Activated B cell treated with CpG ODN at 0.5 μM for 24 hours (primary cell): Measurements from ENCODE around the gene NIPAL1. TPM values are rescaled to one million over a fixed set of nuclear protein-coding genes. Genes with fewer than 3 reads are reported as not detected.
A peak's percentile ranks its signal among the peaks of the same experiment; 100 is the strongest.

Experiments
- ATAC-seq: fragments of 200-7000 bp; cut with Tn5 transposase; one replicate; pipeline ENCODE4 v1.10.0; 2021; ENCODE audit warnings: low read depth, mild to moderate bottlenecking, moderate library complexity
- CTCF ChIA-PET: fragments of 350-600 bp; sonication (Branson Sonifier 250); formaldehyde crosslinking; loops from one replicate; lab custom pipeline; 2021; ENCODE audit warnings: antibody characterized with exemption; lab: Charles Lee
- POLR2A ChIA-PET: fragments of 350-600 bp; sonication (Branson Sonifier 250); formaldehyde crosslinking; loops from one replicate; lab custom pipeline; 2021; ENCODE audit warnings: antibody characterized with exemption; lab: Charles Lee
- DNase-seq: peaks from one replicate; pipeline ENCODE4 v3.0.0; 2022
- H3K27ac Mint-ChIP-seq: one replicate; pipeline ENCODE4 v1.8.0; 2020; ENCODE audit warnings: mixed read lengths
- H3K27me3 Mint-ChIP-seq: one replicate; pipeline ENCODE4 v1.8.0; 2021; ENCODE audit warnings: mixed read lengths
- H3K36me3 Mint-ChIP-seq: one replicate; pipeline ENCODE4 v1.8.0; 2021; ENCODE audit warnings: low read depth, mixed read lengths
- H3K4me1 Mint-ChIP-seq: one replicate; pipeline ENCODE4 v1.8.0; 2021; ENCODE audit warnings: mixed read lengths
- H3K4me3 Mint-ChIP-seq: one replicate; pipeline ENCODE4 v1.8.0; 2020; ENCODE audit warnings: mild to moderate bottlenecking, mixed read lengths
- H3K9me3 Mint-ChIP-seq: one replicate; pipeline ENCODE4 v1.8.0; 2020; ENCODE audit warnings: mixed read lengths
- CTCF ChIP-seq: fragments of 200-600 bp; IDR thresholded peaks from one replicate; pipeline ENCODE4 v1.8.0; 2022; ENCODE audit warnings: antibody characterized with exemption, mild to moderate bottlenecking
- intact Hi-C: fragments of 100-400 bp; cut with micrococcal nuclease; formaldehyde crosslinking; loops from one replicate; pipeline ENCODE4 v1.15.1; 2024
- total RNA-seq: library from RNA; stranded (reverse); gene quantifications from 2 replicates; pipeline ENCODE4 v1.2.3, GENCODE V29; 2022

Gene NIPAL1
- total RNA-seq, 1 donor from 2014 or later, result 0.69 TPM

GRCh38 chr4:48047896-48048295, 31.3 kb downstream of the NIPAL1 start:
- H3K4me1 Mint-ChIP-seq, result peaks cover 58% of the 10 kb centered on the region
- CTCF ChIA-PET, result interaction anchor here (1.1 to 4.7 kb wide), 5 partner anchors 13 to 80 kb away, joined by 3 to 54 read pairs (median 5); partner anchors contain the start of gene CNGA1
- H3K27me3 Mint-ChIP-seq, result peaks cover 39% of the 10 kb centered on the region
- POLR2A ChIA-PET, result interaction anchor here (0.6 to 4.5 kb wide), 5 partner anchors 11 to 747 kb away, joined by 3 to 60 read pairs (median 5); partner anchors contain the start of gene COMMD8
- no peak overlapping the region for H3K4me3 Mint-ChIP-seq
- H3K36me3 Mint-ChIP-seq, result no peaks in the 10 kb centered on the region
- intact Hi-C loops, result loop anchor here (1.0 to 10.0 kb wide), 9 partner anchors 12 to 857 kb away; partner anchors contain the start of genes CNGA1, NFXL1, NIPAL1 and OCIAD2
- no peak overlapping the region for H3K27ac Mint-ChIP-seq
- H3K9me3 Mint-ChIP-seq, result no peaks in the 10 kb centered on the region
- TF ChIP-seq CTCF, result no peak
- DNase-seq (peak; percentile 25), ATAC-seq (peak; percentile 47)

GRCh38 chr4:48049483-48049882, 32.9 kb downstream of the NIPAL1 start:
- Mint-ChIP-seq H3K9me3 (no peaks in the 10 kb centered on the region), H3K4me1 (peaks cover 44% of the 10 kb centered on the region), H3K36me3 (no peaks in the 10 kb centered on the region), H3K27me3 (peaks cover 29% of the 10 kb centered on the region), H3K27ac (peak overlapping the region; percentile 22), H3K4me3 (no peak overlapping the region)
- DNase-seq, result no peak
- no peak for ATAC-seq
- CTCF ChIA-PET, result interaction anchor here (4.7 kb wide), 1 partner anchor 15 kb away, joined by 54 read pairs; no protein-coding TSS in a partner anchor
- TF ChIP-seq CTCF, result no peak
- POLR2A ChIA-PET, result no interaction called here
- intact Hi-C loops, result loop anchor here (5.0 to 10.0 kb wide), 5 partner anchors 148 to 855 kb away; partner anchors contain the start of genes OCIAD2 and SLAIN2

- ChIA-PET POLR2A (interaction anchor here (0.7 kb wide), 2 partner anchors 9 to 569 kb away, joined by 3 to 4 read pairs; no protein-coding TSS in a partner anchor), CTCF (interaction anchor here (1.8 kb wide), 1 partner anchor 36 kb away, joined by 4 read pairs; no protein-coding TSS in a partner anchor)
- H3K4me3 Mint-ChIP-seq, result no peak overlapping the region
- H3K27me3 Mint-ChIP-seq, result peaks cover 21% of the 10 kb centered on the region
- intact Hi-C loops, result no loop called here
- H3K36me3 Mint-ChIP-seq, result no peaks in the 10 kb centered on the region
- no peak for DNase-seq
- H3K4me1 Mint-ChIP-seq, result peaks cover 33% of the 10 kb centered on the region
- H3K27ac Mint-ChIP-seq, result no peak overlapping the region
- no peaks in the 10 kb centered on the region for H3K9me3 Mint-ChIP-seq
- no peak for TF ChIP-seq CTCF
- no peak for ATAC-seq
Observed at GRCh38 chr4:48051078-48051477, 34.5 kb downstream of the NIPAL1 start.

GRCh38 chr4:48058617-48059530, 42.3 kb downstream of the NIPAL1 start:
- Mint-ChIP-seq H3K9me3 (peaks cover 11% of the 10 kb centered on the region), H3K4me3 (no peak overlapping the region), H3K27ac (no peak overlapping the region), H3K36me3 (no peaks in the 10 kb centered on the region), H3K27me3 (peaks cover 29% of the 10 kb centered on the region), H3K4me1 (no peaks in the 10 kb centered on the region)
- CTCF ChIA-PET, result no interaction called here
- no peak for DNase-seq
- no peak for ATAC-seq
- intact Hi-C loops, result no loop called here
- POLR2A ChIA-PET, result no interaction called here
- no peak for TF ChIP-seq CTCF

- Mint-ChIP-seq H3K27ac (no peak overlapping the region), H3K27me3 (peaks cover 20% of the 10 kb centered on the region), H3K36me3 (no peaks in the 10 kb centered on the region), H3K9me3 (peaks cover 11% of the 10 kb centered on the region), H3K4me1 (no peaks in the 10 kb centered on the region), H3K4me3 (no peak overlapping the region)
- TF ChIP-seq CTCF, result no peak
- DNase-seq (no peak), ATAC-seq (no peak)
- intact Hi-C loops, result no loop called here
- ChIA-PET POLR2A (no interaction called here), CTCF (no interaction called here)
Observed at GRCh38 chr4:48064349-48064748, 47.8 kb downstream of the NIPAL1 start.
